BLaER1 (cell line): Measurements from ENCODE around the gene PARD3B.

Experiments
- H3K27ac ChIP-seq: shearing (Covaris generic); formaldehyde crosslinking; 2 replicates; pipeline ENCODE4 v1.8.1; 2022
- H3K27me3 ChIP-seq: shearing (Covaris generic); formaldehyde crosslinking; 2 replicates; pipeline ENCODE4 v1.8.1; 2022
- H3K36me3 ChIP-seq: shearing (Covaris generic); formaldehyde crosslinking; 2 replicates; pipeline ENCODE4 v1.8.1; 2022
- H3K4me1 ChIP-seq: shearing (Covaris generic); formaldehyde crosslinking; 2 replicates; pipeline ENCODE4 v1.8.1; 2022
- H3K4me2 ChIP-seq: shearing (Covaris generic); formaldehyde crosslinking; 2 replicates; pipeline ENCODE4 v1.8.1; 2022
- H3K4me3 ChIP-seq: shearing (Covaris generic); formaldehyde crosslinking; 2 replicates; pipeline ENCODE4 v1.8.1; 2022
- H3K9ac ChIP-seq: shearing (Covaris generic); formaldehyde crosslinking; 2 replicates; pipeline ENCODE4 v1.8.1; 2022
- H3K9me3 ChIP-seq: shearing (Covaris generic); formaldehyde crosslinking; 2 replicates; pipeline ENCODE4 v1.8.1; 2022
- H4K20me1 ChIP-seq: shearing (Covaris generic); formaldehyde crosslinking; 2 replicates; pipeline ENCODE4 v1.8.1; 2022
- Cebpa-rat ChIP-seq: shearing (Covaris generic); IDR thresholded peaks from 2 replicates; pipeline ENCODE4 v1.8.1; 2022

Gene PARD3B

GRCh38 chr2:205370726-205371125 is 825.5 kb downstream of the PARD3B start:
- Histone ChIP-seq H3K4me1 (no peaks in the 10 kb centered on the region), H3K27me3 (no peaks in the 10 kb centered on the region), H3K9me3 (no peaks in the 10 kb centered on the region), H3K36me3 (no peaks in the 10 kb centered on the region), H3K4me3 (no peak overlapping the region), H3K27ac (no peak overlapping the region), H3K9ac (no peak overlapping the region), H4K20me1 (no peaks in the 10 kb centered on the region), H3K4me2 (no peak overlapping the region)
- TF ChIP-seq Cebpa-rat: no peak

- Histone ChIP-seq H3K27me3 (no peaks in the 10 kb centered on the region), H4K20me1 (no peaks in the 10 kb centered on the region), H3K9me3 (no peaks in the 10 kb centered on the region), H3K4me3 (no peak overlapping the region), H3K36me3 (no peaks in the 10 kb centered on the region), H3K4me1 (no peaks in the 10 kb centered on the region), H3K4me2 (no peak overlapping the region), H3K27ac (no peak overlapping the region), H3K9ac (no peak overlapping the region)
- TF ChIP-seq Cebpa-rat: no peak
These were observed 826.9 kb downstream of the PARD3B start for GRCh38 chr2:205372141-205372540.

- Histone ChIP-seq H3K27me3 (no peaks in the 10 kb centered on the region), H3K27ac (no peak overlapping the region), H4K20me1 (no peaks in the 10 kb centered on the region), H3K4me2 (no peak overlapping the region), H3K9ac (no peak overlapping the region), H3K36me3 (no peaks in the 10 kb centered on the region), H3K4me1 (no peaks in the 10 kb centered on the region), H3K9me3 (no peaks in the 10 kb centered on the region), H3K4me3 (no peak overlapping the region)
- no peak for TF ChIP-seq Cebpa-rat
These were observed 830.5 kb downstream of the PARD3B start for GRCh38 chr2:205375461-205376448.

DNA sequence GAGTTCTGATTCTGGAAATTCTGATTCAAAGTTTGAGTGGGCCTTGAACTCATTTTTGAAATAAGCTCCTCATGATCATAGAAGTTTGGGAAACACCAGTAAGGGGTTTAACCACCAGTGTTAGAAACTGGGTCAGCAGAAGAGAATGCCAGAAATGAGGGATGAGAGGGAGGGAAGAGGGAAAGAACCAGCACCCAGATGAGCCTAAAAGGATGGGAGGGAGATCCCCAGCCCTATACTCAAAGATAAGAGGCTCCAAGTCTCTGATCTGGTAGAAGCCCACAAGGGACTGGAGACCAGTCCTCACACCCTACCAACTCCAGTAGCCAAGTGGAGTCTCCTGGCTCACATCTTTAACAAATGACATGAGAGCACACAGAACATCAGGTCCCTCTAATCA is 832.0 kb downstream of the PARD3B start:
- H3K27ac ChIP-seq: no peak overlapping the region
- no peak for TF ChIP-seq Cebpa-rat
- H4K20me1 ChIP-seq: no peaks in the 10 kb centered on the region
- H3K4me1 ChIP-seq: no peaks in the 10 kb centered on the region
- no peaks in the 10 kb centered on the region for H3K36me3 ChIP-seq
- H3K27me3 ChIP-seq: no peaks in the 10 kb centered on the region
- H3K9me3 ChIP-seq: no peaks in the 10 kb centered on the region
- no peak overlapping the region for H3K4me2 ChIP-seq
- H3K9ac ChIP-seq: no peak overlapping the region
- no peak overlapping the region for H3K4me3 ChIP-seq

DNA sequence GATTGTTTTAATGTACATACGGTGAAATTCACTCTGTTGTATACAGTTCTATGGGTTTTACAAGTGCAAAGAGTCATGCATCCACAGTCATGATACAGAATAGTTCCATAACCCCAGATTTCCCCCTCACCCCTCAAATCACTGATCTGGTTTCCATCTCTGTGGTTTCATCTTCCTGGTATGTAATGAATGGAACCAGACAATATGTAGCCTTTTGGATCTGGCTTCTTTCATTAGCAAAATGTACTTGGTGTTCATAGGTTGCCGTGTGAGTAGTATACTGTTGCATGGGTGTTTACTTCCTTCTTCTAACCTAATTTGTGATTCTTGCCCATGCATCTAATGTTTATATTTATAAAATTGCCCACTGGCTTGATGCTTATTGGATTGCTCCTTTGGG is 838.3 kb downstream of the PARD3B start:
- H3K36me3 ChIP-seq: no peaks in the 10 kb centered on the region
- no peaks in the 10 kb centered on the region for H3K27me3 ChIP-seq
- TF ChIP-seq Cebpa-rat: no peak
- no peaks in the 10 kb centered on the region for H3K9me3 ChIP-seq
- no peaks in the 10 kb centered on the region for H4K20me1 ChIP-seq
- no peak overlapping the region for H3K4me3 ChIP-seq
- no peaks in the 10 kb centered on the region for H3K4me1 ChIP-seq
- no peak overlapping the region for H3K4me2 ChIP-seq
- H3K27ac ChIP-seq: no peak overlapping the region
- no peak overlapping the region for H3K9ac ChIP-seq

- Histone ChIP-seq H3K9me3 (no peaks in the 10 kb centered on the region), H3K36me3 (no peaks in the 10 kb centered on the region), H3K9ac (no peak overlapping the region), H4K20me1 (no peaks in the 10 kb centered on the region), H3K4me2 (no peak overlapping the region), H3K4me1 (no peaks in the 10 kb centered on the region), H3K27ac (no peak overlapping the region), H3K4me3 (no peak overlapping the region), H3K27me3 (no peaks in the 10 kb centered on the region)
- no peak for TF ChIP-seq Cebpa-rat
These were observed 840.8 kb downstream of the PARD3B start for GRCh38 chr2:205386109-205386508.

DNA sequence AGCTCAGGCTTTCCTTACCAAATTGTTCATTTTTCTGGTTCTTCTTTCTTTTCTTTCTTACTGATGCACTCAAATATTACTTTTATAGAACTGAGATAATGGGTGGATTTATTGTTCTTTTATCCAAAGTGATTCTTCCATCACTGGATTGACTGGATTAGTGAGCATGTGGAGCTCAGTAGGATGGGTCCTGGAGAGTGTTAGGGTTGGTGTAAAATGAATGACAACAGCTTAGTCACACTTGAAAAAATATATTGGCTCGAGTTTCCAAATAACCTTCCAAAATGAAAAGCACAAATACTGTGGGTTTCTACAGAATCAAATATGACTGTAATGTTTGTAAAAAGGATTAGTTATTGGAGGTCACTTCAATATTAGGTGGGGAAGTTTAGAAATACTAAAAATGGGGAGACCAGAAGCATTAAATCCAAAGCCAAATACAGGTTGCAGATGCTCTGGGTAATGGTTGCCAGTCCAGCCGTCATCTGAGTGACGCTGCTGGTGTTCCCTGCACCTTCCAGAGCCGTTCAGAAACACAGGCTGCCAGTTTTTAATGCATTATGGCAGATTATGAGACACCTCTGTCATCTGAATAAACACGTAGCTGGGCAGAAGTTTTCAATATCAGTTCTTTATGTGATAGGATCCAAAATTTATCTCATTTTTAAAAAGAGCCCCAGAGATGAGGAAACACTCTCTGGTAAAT is 842.2 kb downstream of the PARD3B start:
- Histone ChIP-seq H3K9me3 (no peaks in the 10 kb centered on the region), H3K4me3 (no peak overlapping the region), H3K27ac (no peak overlapping the region), H3K27me3 (no peaks in the 10 kb centered on the region), H3K36me3 (no peaks in the 10 kb centered on the region), H4K20me1 (no peaks in the 10 kb centered on the region), H3K4me1 (no peaks in the 10 kb centered on the region), H3K4me2 (no peak overlapping the region), H3K9ac (no peak overlapping the region)
- no peak for TF ChIP-seq Cebpa-rat

GRCh38 chr2:205390866-205391265 is 845.6 kb downstream of the PARD3B start:
- H3K4me1 ChIP-seq: no peaks in the 10 kb centered on the region
- no peaks in the 10 kb centered on the region for H3K27me3 ChIP-seq
- H3K36me3 ChIP-seq: no peaks in the 10 kb centered on the region
- H3K4me2 ChIP-seq: no peak overlapping the region
- H3K9ac ChIP-seq: no peak overlapping the region
- H3K27ac ChIP-seq: no peak overlapping the region
- H3K4me3 ChIP-seq: no peak overlapping the region
- no peaks in the 10 kb centered on the region for H4K20me1 ChIP-seq
- H3K9me3 ChIP-seq: no peaks in the 10 kb centered on the region
- TF ChIP-seq Cebpa-rat: no peak

GRCh38 chr2:205401511-205401910 is 856.2 kb downstream of the PARD3B start:
- no peaks in the 10 kb centered on the region for H3K36me3 ChIP-seq
- no peaks in the 10 kb centered on the region for H4K20me1 ChIP-seq
- H3K4me3 ChIP-seq: no peak overlapping the region
- TF ChIP-seq Cebpa-rat: no peak
- no peaks in the 10 kb centered on the region for H3K9me3 ChIP-seq
- H3K27ac ChIP-seq: no peak overlapping the region
- H3K9ac ChIP-seq: no peak overlapping the region
- H3K4me1 ChIP-seq: no peaks in the 10 kb centered on the region
- H3K27me3 ChIP-seq: no peaks in the 10 kb centered on the region
- H3K4me2 ChIP-seq: no peak overlapping the region

- TF ChIP-seq Cebpa-rat: no peak
- Histone ChIP-seq H3K36me3 (no peaks in the 10 kb centered on the region), H3K9ac (no peak overlapping the region), H4K20me1 (no peaks in the 10 kb centered on the region), H3K4me2 (no peak overlapping the region), H3K27ac (no peak overlapping the region), H3K27me3 (no peaks in the 10 kb centered on the region), H3K4me1 (no peaks in the 10 kb centered on the region), H3K9me3 (no peaks in the 10 kb centered on the region), H3K4me3 (no peak overlapping the region)
These were observed 856.7 kb downstream of the PARD3B start for GRCh38 chr2:205402011-205402410.
